ENCODE measurements around the gene SUN2.
A peak's percentile ranks its signal among the peaks of the same experiment; 100 is the strongest.

Gene SUN2

GRCh38 chr22:38733724-38734381, 21.9 kb downstream of the SUN2 start:
- DNase-seq: no peak

DNA sequence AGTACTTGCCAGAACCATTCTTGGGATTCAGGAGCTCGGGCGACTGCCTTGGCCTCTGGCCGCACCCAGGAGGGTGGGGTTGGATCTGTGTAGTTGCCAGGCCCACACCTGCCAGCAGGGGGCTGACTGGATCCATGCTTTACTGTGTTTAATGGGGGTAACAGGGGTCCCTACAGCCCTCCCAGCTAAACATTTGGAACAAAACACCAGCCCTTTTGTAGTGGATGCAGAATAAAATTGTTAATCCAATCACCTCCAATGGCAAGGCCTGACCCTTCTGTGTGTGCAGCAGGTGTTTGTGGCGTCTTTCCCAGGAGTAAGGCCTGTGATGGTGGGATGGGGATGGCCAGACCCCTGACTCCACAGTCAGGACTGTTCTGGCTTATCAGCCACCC, 22.5 kb downstream of the SUN2 start:
- DNase-seq: peak; percentile 33

- no peak for DNase-seq
Observed at GRCh38 chr22:38732251-38732815, 23.5 kb downstream of the SUN2 start.

GRCh38 chr22:38731703-38732161, 24.1 kb downstream of the SUN2 start:
- DNase-seq: no peak

GRCh38 chr22:38730411-38730871, 25.4 kb downstream of the SUN2 start:
- DNase-seq: no peak

- no peak for DNase-seq
Observed at GRCh38 chr22:38729946-38730345, 25.9 kb downstream of the SUN2 start.

- no peak for DNase-seq
Observed at GRCh38 chr22:38728871-38729796, 26.7 kb downstream of the SUN2 start.

DNA sequence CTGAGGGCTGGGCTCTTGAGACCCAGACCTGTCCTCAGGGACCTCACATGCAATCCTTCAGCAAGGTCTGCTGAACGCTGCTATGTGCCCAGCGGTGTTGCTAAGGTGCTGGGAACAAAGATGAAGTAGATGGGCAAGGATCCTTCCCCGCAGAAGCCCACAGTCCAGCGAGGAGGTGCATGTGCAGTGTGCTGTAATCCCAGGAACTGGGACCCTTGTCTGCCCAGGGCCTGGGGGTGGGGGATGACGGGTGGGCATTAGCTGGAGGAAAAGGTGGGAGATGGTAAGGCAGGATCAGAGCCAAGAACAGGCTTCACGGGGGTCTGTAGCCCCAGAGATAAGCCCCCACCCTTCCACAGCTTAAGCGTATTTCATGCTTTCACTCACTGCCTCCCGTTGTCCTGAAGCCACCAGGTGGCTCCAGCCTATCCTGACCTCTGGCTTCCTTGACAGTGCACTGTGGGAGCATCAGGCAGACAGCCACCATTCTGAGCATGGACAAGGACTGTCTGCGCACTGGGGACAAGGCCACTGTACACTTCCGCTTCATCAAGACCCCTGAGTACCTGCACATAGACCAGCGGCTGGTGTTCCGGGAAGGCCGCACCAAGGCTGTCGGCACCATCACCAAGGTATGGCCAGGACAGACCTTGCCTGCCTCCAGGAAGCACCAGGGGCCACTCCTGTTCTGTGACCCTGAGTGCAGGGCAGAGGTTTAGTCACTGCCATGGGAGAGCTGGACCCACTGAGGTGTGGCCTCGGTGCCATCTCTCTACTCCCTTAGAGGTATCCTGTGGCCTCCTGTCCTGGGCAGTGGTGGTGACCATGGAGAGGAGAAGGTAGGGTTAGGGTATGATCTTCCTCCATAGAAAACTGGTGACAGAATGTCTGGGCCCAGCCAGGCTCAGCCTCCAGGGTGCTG, 28.0 kb downstream of the SUN2 start:
- DNase-seq: no peak

- DNase-seq: no peak
Observed at GRCh38 chr22:38727123-38727522, 28.7 kb downstream of the SUN2 start.

GRCh38 chr22:38725900-38726655, 29.7 kb downstream of the SUN2 start:
- DNase-seq: no peak

GRCh38 chr22:38724926-38725571, 30.7 kb downstream of the SUN2 start:
- peak; percentile 72 for DNase-seq

DNA sequence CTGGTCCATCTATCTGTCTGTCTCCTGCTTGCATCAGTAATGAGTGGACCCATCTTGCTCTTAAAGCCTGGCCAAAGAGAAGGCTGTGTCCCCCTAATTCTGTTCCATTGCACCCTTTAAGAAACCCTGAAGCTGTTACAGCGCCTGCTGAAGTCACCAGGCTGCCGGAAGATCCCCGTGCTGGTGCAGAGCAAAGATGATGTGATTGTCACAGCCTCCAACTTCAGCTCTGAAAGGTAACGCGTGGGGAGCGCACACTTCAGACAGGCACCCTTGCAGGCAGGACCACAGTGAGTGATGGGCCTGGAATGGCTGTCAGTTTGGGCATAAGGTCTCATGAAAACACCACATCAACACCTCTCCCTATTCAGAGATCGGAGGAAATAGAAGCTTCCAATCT, 31.6 kb downstream of the SUN2 start:
- DNase-seq: no peak

DNA sequence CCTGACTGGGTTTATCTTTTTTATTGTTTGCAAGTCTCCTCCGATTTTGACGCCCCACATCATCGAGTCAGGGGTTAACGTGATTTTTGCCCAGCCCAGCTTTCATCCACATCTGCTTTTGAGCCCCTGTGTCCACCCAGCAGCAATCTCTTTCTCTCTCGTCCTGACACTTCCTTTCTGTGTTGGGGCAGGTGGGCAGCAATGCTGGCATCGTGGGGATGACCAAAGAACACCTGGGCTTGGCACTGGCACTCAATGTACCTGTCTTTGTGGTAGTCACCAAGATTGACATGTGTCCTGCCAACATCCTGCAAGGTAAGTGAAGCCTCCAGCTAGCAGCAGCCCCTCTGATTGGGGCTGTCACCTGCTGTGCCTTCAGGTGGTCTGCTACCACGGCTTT, 34.2 kb downstream of the SUN2 start:
- no peak for DNase-seq

DNA sequence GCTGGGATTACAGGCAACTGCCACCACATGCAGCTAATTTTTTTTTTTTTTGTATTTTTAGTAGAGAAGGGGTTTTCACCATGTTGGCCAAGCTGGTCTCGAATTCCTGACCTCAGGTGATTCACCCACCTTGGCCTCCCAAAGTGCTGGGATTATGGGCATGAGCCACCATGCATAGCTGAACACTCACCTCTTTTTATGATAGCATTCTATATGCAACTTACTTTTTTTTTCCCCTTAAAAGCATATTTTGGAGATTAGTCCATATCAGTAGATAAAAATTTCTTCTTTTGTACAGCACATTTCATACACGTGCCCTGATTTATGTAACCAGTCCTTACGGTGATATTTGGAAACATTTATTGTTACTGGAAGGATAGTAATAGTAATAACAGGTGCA, 35.4 kb downstream of the SUN2 start:
- DNase-seq: no peak

GRCh38 chr22:38719196-38719595, 36.6 kb downstream of the SUN2 start:
- no peak for DNase-seq

DNA sequence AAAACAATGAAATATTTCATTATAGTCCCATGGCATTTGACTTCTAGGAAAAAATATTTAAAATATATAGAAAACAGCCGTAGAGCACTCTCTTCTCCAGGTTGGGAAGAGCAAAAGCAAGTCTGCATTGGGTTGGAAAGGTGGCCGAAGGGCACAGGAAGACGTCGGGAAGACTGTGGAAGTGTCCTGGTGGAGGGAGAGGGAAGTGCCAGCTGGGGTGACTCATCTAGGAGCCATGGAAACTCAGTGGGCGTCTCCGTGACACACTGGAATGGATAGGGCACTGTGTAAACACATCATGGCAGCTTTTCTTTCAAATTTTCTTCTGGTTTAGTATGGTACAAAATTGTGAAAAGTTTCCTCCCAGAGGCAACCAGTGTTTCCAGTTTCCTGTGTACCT, 37.4 kb downstream of the SUN2 start:
- no peak for DNase-seq

DNA sequence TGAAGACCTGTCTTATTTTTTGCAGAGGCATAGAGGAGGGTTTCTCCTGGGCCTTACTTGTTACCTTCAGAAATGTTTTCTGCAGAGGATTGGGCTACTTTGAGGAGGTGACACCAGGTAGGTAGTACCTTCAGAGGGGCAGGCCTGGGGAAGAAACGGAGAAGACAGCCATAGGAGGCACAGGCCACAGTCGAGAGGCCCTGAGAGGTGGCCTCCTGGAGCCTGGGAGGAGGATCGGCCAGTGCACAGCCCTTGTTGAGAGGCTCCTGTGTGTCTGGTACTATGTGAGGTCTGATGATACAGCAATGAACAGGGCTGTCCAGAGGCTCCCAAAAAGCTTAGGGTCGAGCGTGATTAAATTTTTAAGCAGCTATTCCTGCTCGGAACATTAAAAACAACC, 38.6 kb downstream of the SUN2 start:
- DNase-seq: no peak

- no peak for DNase-seq
Observed at GRCh38 chr22:38716826-38717225, 39.0 kb downstream of the SUN2 start.

- no peak for DNase-seq
Observed at GRCh38 chr22:38716271-38716670, 39.5 kb downstream of the SUN2 start.

DNA sequence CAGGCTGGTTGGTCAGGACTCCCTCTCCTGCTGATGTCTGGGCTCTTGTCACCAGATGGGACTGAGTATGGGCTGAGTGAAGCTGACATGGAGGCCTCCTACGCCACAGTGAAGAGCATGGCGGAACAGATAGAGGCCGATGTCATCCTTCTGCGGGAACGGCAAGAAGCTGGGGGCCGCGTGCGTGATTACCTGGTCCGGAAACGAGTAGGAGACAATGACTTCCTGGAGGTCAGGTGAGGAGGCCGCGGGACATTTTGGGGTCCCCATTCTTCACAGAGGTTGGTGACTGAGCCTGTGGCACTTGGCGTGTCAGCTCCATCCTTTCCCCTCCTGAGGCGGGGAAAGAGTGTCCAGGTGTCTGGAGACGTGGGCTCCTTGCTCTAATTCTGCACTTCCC, 39.9 kb downstream of the SUN2 start:
- no peak for DNase-seq

- DNase-seq: no peak
Observed at GRCh38 chr22:38715176-38715764, 40.5 kb downstream of the SUN2 start.

All from RPMI8226 (cell line).